IMR-90 (cell line): ENCODE results near the gene SEMA5A.

ENCODE experiments used
- CHD1 ChIP-seq: IDR thresholded peaks from 2 replicates; pipeline ENCODE4 v1.6.1; 2012; ENCODE audit warnings: low read depth, low read length, improper control_type of control experiment
- MAFK ChIP-seq: IDR thresholded peaks from 2 replicates; pipeline ENCODE4 v1.6.1; 2012; ENCODE audit warnings: low read depth, low read length, improper control_type of control experiment
- POLR2A ChIP-seq: IDR thresholded peaks from 2 replicates; pipeline ENCODE4 v1.6.1; 2012; ENCODE audit warnings: mild to moderate bottlenecking, low read depth, low read length
- RFX5 ChIP-seq: IDR thresholded peaks from 2 replicates; pipeline ENCODE4 v1.8.0; 2012; ENCODE audit warnings: low read depth, mild to moderate bottlenecking, low read length, moderate library complexity
- TF ChIP-seq, protein P1 (sequence below): conservative IDR thresholded peaks from 2 replicates; pipeline ENCODE4 v1.5.1; 2012; ENCODE audit warnings: mild to moderate bottlenecking, low read depth, low read length, improper control_type of control experiment
- TF ChIP-seq, protein P2 (sequence below): fragments of 150-350 bp; IDR thresholded peaks from 2 replicates; pipeline ENCODE4 v1.6.1; 2017; ENCODE audit warnings: mild to moderate bottlenecking, antibody characterized with exemption, low read length, low read depth

DNA sequence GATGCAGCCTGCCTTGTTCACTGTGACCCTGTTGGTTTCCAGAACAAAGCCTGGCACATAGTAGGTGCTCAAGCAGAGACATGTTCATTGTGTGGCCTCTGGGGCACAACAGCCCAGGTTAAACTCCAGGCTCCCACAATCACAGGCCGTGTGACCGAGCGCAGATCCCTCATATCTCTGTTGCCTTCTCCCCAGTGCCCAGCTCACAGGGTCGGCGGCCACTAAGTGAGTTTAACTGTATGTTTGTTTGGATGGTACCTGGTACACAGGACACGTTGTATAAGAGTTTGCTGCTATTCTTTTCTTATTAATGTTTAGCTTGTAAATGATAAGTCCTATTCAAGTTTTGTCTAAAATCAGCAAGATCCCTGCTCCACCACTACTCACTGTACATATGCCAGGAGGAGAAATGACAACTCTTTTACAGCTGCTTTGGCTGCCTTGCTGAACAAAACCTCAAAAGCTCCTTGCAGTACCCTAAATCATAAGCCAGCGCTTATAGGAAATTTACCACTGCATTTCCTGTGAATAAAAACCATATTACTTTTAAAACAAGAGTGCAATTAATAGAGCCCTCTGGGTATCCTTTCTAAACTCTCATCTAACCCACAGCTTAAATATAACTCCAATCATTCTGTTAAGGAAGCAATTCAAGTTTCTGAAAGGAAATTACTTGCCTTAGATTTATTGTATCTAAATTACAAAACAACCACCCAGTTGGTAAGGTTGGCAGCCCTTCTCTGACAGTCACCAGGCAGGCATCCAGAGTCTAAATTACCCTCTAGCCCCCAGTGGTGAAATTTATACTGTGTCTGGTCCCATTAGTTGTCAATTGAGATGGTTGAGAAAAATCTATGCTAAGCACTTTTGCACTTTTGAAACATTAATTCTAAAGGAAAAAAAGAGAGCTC lies 379.4 kb downstream of the SEMA5A start:
- TF ChIP-seq RFX5 = no peak
- TF ChIP-seq, protein P1, sequence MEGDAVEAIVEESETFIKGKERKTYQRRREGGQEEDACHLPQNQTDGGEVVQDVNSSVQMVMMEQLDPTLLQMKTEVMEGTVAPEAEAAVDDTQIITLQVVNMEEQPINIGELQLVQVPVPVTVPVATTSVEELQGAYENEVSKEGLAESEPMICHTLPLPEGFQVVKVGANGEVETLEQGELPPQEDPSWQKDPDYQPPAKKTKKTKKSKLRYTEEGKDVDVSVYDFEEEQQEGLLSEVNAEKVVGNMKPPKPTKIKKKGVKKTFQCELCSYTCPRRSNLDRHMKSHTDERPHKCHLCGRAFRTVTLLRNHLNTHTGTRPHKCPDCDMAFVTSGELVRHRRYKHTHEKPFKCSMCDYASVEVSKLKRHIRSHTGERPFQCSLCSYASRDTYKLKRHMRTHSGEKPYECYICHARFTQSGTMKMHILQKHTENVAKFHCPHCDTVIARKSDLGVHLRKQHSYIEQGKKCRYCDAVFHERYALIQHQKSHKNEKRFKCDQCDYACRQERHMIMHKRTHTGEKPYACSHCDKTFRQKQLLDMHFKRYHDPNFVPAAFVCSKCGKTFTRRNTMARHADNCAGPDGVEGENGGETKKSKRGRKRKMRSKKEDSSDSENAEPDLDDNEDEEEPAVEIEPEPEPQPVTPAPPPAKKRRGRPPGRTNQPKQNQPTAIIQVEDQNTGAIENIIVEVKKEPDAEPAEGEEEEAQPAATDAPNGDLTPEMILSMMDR = no peak
- no peak for TF ChIP-seq MAFK
- TF ChIP-seq, protein P2, sequence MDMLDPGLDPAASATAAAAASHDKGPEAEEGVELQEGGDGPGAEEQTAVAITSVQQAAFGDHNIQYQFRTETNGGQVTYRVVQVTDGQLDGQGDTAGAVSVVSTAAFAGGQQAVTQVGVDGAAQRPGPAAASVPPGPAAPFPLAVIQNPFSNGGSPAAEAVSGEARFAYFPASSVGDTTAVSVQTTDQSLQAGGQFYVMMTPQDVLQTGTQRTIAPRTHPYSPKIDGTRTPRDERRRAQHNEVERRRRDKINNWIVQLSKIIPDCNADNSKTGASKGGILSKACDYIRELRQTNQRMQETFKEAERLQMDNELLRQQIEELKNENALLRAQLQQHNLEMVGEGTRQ = no peak
- no peak for TF ChIP-seq POLR2A
- no peak for TF ChIP-seq CHD1
